ENCODE data around the gene PTPRA.

DNA sequence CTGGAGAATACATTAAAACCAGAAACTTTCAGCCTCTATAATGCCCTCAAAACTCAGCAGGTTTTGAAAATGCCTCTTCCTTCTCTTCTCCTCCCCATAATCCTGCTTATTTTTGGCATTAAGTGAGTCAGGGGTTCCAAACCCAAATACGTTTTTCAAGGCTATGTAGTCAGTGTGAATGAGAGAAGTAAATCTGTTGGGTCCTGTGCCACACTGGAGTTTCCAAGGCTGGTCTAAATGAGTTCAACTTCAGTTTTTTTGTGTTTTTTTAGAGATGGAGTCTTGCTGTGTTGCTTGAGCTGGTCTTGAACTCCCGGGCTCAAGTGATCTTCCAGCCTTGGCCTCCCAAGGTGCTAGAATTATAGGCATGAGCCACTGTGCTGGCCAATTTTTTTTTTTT is 20.9 kb downstream of the PTPRA start:
- TF ChIP-seq CTCF (IDR thresholded peaks at IDR 0.05; ENCODE audit: extremely low read depth in 1 of 2, insufficient read depth in 1 of 2, low read depth in 1 of 2, low read length in 2 of 2) (no peak), POLR2A (IDR thresholded peaks at IDR 0.05; ENCODE audit: low read depth, low read length) (no peak), POLR2AphosphoS5 (IDR thresholded peaks at IDR 0.05; ENCODE audit: insufficient read depth, low read depth, low read length) (no peak)

Data from endothelial cell of umbilical vein (primary cell).